Measurements from ENCODE around the gene KAZALD1.

The KAZALD1 gene

GRCh38 chr10:101047961-101048892, 13.6 kb upstream of the KAZALD1 start:
- DNase-seq: no peak

- DNase-seq: peak in 1 of 2 donors; percentile 81
Observed at GRCh38 chr10:101050208-101051069, 11.3 kb upstream of the KAZALD1 start.

DNA sequence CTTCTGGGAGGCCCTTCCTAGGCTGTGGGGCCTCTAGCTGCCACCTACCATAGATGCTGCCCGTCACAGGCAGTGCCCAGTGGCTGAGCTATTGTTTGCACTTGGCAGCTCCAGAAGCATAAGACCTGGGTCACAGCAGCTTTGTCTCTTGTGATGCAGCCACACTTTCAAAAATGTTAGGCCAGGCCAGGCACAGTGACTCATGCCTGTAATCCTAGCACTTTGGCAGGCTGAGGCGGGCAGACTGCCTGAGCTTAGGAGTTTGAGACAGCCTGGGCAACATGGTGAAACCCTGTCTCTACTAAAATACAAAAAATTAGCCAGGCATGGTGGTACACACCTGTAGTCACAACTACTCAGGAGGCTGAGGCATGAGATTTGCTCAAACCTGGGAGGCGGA, 9.5 kb upstream of the KAZALD1 start:
- no peak for DNase-seq

- DNase-seq: no peak
Observed at GRCh38 chr10:101053516-101053915, 8.3 kb upstream of the KAZALD1 start.

- DNase-seq: no peak
Observed at GRCh38 chr10:101054351-101054750, 7.4 kb upstream of the KAZALD1 start.

DNA sequence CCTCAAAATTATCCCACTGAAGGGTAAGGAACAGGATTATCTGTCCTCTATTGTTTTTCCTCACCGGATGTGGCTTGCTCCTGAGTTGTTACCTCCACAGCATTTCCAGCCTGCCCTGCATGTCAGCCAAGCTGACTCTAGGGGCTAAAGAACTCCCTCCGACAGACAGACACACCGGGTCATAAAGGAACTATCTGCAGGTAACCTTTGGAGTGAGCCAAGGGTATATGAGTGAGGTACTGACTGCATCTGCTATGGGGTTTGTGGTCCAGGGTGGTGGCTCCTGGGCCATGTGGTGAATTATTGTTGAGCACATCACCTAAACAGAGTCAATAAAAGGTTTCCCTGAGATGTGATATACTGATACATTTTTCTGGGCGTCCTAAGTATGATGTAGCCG, 6.9 kb upstream of the KAZALD1 start:
- DNase-seq: no peak

- no peak for DNase-seq
Observed at GRCh38 chr10:101055411-101055810, 6.4 kb upstream of the KAZALD1 start.

- no peak for DNase-seq
Observed at GRCh38 chr10:101056365-101057151, 5.2 kb upstream of the KAZALD1 start.

- DNase-seq: peak; percentile 93 to 99
Observed at GRCh38 chr10:101060036-101060950, 1.5 kb upstream of the KAZALD1 start.

GRCh38 chr10:101060951-101061623, 702 bp upstream of the KAZALD1 start:
- no peak for DNase-seq

DNA sequence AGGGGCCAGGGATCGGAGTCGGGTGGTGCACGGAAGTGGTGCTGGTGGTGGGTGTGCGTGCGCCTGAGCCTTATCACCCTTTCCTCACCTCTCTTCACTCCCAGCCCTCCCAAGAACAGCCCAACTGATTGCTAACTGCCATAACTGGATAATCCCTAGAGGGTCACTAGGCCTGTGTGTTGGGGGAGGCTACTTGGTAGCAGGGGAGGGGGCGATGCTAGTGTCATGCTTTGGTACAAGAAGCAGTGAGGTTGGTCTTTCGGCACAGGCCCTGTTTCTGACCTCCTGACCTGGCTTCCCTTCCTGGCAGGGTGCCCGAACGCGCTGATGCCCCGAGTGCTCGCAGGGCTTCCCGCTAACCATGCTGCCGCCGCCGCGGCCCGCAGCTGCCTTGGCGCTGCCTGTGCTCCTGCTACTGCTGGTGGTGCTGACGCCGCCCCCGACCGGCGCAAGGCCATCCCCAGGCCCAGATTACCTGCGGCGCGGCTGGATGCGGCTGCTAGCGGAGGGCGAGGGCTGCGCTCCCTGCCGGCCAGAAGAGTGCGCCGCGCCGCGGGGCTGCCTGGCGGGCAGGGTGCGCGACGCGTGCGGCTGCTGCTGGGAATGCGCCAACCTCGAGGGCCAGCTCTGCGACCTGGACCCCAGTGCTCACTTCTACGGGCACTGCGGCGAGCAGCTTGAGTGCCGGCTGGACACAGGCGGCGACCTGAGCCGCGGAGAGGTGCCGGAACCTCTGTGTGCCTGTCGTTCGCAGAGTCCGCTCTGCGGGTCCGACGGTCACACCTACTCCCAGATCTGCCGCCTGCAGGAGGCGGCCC, 652 bp downstream of the KAZALD1 start:
- peak in 1 of 2 donors; percentile 41 for DNase-seq

- no peak for DNase-seq
Observed at GRCh38 chr10:101063050-101063525, 1.3 kb downstream of the KAZALD1 start.

DNA sequence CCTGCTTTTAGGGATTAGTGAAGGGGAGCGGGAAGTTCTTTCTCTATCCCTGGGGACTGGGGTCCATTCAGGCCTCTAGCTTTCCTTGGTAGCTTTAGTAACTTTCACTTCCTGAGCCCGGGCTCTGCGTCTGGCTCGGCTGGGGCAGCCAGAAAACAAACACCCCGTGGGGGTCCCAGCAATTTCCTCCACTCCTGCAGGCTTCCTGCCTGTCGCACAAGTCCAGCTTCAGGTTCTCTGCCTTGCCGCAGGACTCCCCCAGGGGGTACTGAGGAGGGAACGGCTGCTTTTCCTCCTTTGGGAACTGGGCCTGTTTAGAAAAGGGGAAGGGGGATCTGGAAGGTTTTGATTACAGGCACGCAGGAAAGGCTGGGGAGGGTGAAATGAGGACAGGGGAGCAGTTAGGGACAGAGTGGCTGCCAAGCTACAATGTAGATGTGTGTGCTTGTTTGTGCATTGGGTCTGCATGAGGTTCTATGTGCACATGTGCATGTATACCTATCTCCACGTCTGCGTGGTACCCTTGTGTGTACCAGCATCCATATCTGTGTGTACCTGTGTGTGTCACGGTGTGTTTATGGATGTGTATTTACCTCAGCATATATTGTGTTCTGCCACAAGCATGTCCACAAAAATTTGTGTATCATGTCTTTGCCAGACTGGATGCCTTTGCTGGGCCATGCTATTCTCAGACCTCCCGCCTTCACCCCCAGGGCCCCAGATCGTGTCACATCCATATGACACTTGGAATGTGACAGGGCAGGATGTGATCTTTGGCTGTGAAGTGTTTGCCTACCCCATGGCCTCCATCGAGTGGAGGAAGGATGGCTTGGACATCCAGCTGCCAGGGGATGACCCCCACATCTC, 2.0 kb downstream of the KAZALD1 start:
- DNase-seq: no peak

- DNase-seq: no peak
Observed at GRCh38 chr10:101064415-101065030, 2.7 kb downstream of the KAZALD1 start.

- DNase-seq: no peak
Observed at GRCh38 chr10:101065481-101066145, 3.8 kb downstream of the KAZALD1 start.

- peak; percentile 69 to 70 for DNase-seq
Observed at GRCh38 chr10:101066146-101066895, 4.5 kb downstream of the KAZALD1 start.

DNA sequence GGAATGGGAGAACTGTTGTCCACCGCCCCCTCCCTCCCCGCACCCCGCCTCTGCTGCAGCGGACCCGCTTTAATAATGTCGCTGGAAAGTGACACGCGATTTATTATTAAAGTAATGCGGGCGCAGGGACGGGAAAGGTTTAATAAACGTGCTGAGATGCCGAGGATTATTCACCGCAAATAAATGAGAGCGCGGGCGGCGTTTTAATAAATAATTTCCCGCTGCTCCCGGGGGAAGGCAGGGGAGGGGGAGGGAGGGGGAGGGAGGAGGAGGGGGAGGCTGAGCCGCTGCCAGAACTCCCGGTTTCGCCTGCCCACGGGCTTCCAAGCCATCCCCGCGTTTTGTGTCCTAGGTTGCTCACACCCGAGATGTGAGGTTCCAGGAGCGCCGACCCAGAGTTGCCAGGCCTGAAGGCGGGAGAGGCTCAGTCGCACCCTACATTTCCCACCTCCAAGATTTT, 5.1 kb downstream of the KAZALD1 start:
- DNase-seq: no peak
